ENCODE measurements around the gene PXDC1. TPM values are rescaled to one million over a fixed set of nuclear protein-coding genes. Genes with fewer than 3 reads are reported as not detected.
A peak's percentile ranks its signal among the peaks of the same experiment; 100 is the strongest.

The PXDC1 gene
- total RNA-seq, 1 donor from 2014 or later, result 0.30 TPM

DNA sequence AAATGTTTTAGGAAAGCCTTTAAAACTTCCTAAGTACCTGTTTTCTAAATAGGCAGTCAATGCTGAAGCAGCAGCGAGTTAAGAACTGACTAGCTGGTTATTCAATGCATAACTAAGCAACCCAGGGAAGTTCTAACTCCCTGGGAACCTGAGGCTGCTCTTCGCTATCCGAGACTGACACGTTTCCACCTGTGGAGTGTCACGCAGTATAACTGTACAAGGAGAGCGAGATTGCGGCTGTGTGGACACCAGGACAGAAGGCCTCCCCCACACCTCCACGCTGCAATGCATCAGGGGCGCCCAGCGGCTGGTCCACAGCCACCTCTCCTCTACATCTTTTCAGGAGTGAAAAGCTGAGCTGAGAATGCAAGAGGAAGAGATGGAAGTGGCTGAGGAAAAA is 8.0 kb downstream of the PXDC1 start:
- peaks cover 30% of the 10 kb centered on the region for H3K27me3 Mint-ChIP-seq
- H3K4me3 Mint-ChIP-seq, result no peak overlapping the region
- no peak overlapping the region for H3K27ac Mint-ChIP-seq
- peaks cover 9% of the 10 kb centered on the region for H3K4me1 Mint-ChIP-seq
- DNase-seq, result no peak
- no peaks in the 10 kb centered on the region for H3K36me3 Mint-ChIP-seq (ENCODE audit: low read depth)
- intact Hi-C loops (cut with micrococcal nuclease), result loop anchor here (2.0 to 10.0 kb wide), 5 partner anchors 143 to 1191 kb away; no protein-coding TSS in a partner anchor
- H3K9me3 Mint-ChIP-seq, result no peaks in the 10 kb centered on the region

GRCh38 chr6:3742426-3743344 is 8.8 kb downstream of the PXDC1 start:
- H3K27ac Mint-ChIP-seq, result peak overlapping the region; percentile 34
- H3K27me3 Mint-ChIP-seq, result peaks cover 22% of the 10 kb centered on the region
- H3K4me3 Mint-ChIP-seq, result peak overlapping the region; percentile 52
- intact Hi-C loops (cut with micrococcal nuclease), result loop anchor here (1.0 to 10.0 kb wide), 8 partner anchors 144 to 1192 kb away; no protein-coding TSS in a partner anchor
- no peaks in the 10 kb centered on the region for H3K9me3 Mint-ChIP-seq
- H3K4me1 Mint-ChIP-seq, result peaks cover 9% of the 10 kb centered on the region
- peak; percentile 96 for DNase-seq
- H3K36me3 Mint-ChIP-seq (ENCODE audit: low read depth), result no peaks in the 10 kb centered on the region

GRCh38 chr6:3742076-3742425 is 9.5 kb downstream of the PXDC1 start:
- Mint-ChIP-seq H3K27me3 (peaks cover 16% of the 10 kb centered on the region), H3K4me3 (peak overlapping the region; percentile 15), H3K36me3 (ENCODE audit: low read depth) (no peaks in the 10 kb centered on the region), H3K27ac (no peak overlapping the region), H3K9me3 (no peaks in the 10 kb centered on the region), H3K4me1 (peaks cover 9% of the 10 kb centered on the region)
- intact Hi-C loops (cut with micrococcal nuclease), result loop anchor here (1.0 to 10.0 kb wide), 8 partner anchors 145 to 1193 kb away; no protein-coding TSS in a partner anchor
- no peak for DNase-seq

GRCh38 chr6:3741477-3741871 is 10.0 kb downstream of the PXDC1 start:
- H3K4me1 Mint-ChIP-seq, result peaks cover 9% of the 10 kb centered on the region
- peaks cover 16% of the 10 kb centered on the region for H3K27me3 Mint-ChIP-seq
- DNase-seq, result no peak
- intact Hi-C loops (cut with micrococcal nuclease), result loop anchor here (5.0 to 10.0 kb wide), 3 partner anchors 266 to 1193 kb away; no protein-coding TSS in a partner anchor
- no peaks in the 10 kb centered on the region for H3K9me3 Mint-ChIP-seq
- H3K27ac Mint-ChIP-seq, result no peak overlapping the region
- H3K36me3 Mint-ChIP-seq (ENCODE audit: low read depth), result no peaks in the 10 kb centered on the region
- H3K4me3 Mint-ChIP-seq, result no peak overlapping the region

DNA sequence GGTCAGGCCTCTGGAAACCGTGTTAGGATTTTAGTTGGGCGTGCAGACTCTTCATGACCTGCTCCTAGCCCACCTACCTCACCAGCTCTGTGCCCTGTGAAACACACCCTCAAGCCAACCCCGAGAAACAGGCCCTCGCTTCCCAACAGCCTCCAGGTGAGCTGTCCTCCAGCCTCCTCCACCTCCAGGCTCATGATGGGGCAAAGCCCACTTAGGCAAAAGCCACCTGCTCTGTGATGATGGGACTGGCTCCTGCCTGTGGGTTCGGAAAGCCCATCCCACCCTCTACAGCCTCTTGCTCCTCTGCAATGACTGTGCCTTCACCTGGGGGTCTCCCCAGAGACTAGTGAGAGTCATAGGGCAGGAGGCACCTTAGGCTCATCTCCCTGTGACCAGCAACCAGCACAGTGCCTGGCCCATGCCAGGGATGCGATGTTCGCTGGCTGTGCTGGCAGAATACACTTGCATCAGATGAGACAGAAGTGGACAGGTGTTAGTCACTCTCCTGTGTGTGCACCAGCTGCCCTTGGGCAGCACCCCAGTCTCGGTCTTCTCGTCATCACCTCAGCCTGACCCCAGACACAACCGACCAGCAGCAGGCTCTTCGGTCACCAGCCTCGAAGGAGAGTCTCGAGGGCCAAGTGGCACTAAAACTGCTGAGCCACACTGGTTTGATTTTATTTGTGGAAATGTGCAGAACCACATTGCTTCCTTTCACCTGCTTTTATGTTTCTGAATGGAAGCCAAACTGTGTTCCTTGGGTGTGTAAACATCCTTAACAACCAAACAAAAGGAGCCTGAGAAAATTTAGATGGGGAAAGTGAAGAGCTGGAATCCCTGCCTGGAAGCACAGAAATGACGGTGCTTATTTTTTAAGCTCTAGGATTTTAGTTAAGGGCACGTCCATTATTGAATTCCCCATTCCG is 10.7 kb downstream of the PXDC1 start:
- Mint-ChIP-seq H3K4me1 (peaks cover 9% of the 10 kb centered on the region), H3K9me3 (no peaks in the 10 kb centered on the region), H3K27ac (no peak overlapping the region), H3K36me3 (ENCODE audit: low read depth) (no peaks in the 10 kb centered on the region), H3K4me3 (no peak overlapping the region), H3K27me3 (peaks cover 16% of the 10 kb centered on the region)
- no peak for DNase-seq
- intact Hi-C loops (cut with micrococcal nuclease), result loop anchor here (5.0 to 10.0 kb wide), 3 partner anchors 266 to 1194 kb away; no protein-coding TSS in a partner anchor

DNA sequence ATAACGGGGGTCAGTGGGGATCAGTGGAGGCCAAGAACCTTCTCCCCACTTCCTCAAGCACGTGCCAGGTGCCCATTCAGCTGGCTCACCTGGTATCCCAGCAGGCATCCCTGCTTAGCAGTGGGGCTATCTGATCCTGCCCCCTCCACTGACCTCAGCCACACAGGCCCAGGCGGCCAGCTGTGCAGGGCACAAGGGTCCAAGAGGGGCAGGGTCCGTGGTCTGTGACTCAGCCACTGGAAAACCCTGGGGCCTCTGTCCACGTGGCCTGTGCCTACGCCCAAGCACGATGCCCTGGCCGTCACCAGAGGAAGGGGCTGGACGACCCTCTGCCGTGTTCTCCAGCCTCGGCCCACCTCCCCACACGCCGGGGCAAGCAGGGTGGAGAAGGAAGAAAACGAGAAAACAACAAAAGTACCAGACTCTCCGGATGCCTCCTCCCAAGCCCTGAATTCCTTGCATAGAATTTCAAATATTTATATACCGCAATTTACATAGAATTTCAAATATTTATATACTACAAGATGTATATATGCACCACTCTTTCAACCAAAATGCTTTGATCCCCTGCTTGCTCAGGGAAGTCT is 12.1 kb downstream of the PXDC1 start:
- Mint-ChIP-seq H3K27me3 (peaks cover 16% of the 10 kb centered on the region), H3K4me3 (no peak overlapping the region), H3K9me3 (no peaks in the 10 kb centered on the region), H3K27ac (no peak overlapping the region), H3K4me1 (peaks cover 9% of the 10 kb centered on the region), H3K36me3 (ENCODE audit: low read depth) (no peaks in the 10 kb centered on the region)
- no peak for DNase-seq
- intact Hi-C loops (cut with micrococcal nuclease), result no loop called here

DNA sequence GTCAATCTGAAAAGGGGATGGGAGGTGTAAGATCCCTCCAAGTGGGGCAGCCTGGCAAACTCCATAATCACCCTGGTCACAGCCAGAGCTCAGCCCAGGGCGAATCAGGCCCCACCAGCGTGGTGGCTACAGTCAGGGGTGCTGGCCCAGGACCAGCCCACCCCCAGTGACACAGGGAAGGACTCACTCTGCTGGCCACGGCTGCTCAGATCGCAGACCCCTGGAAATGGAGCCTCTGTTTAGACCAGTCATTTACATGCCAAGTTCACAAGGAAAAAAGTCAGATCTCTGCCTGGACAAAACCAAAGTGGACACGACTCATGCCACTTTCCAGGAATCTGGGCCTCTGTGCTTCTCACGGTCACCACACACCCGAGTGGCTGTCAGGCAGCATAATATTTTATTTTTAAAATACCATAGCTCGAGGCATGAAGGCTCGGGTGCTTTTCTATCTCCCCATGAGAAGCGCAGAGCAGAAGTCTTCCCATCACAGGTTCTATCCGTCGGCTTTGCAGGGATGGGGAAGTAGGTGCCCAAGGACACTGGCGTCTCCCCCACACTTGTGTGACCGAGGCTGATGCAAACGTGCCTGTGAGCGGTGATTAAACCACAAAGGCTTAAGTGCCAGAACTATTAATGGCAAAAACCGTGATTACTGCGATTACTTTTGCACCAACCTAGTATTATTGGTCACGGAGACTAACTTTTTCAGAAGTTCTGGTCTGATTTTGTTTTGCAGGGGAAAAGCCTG is 13.0 kb downstream of the PXDC1 start:
- Mint-ChIP-seq H3K4me3 (no peak overlapping the region), H3K27me3 (peaks cover 16% of the 10 kb centered on the region), H3K9me3 (no peaks in the 10 kb centered on the region), H3K4me1 (peaks cover 9% of the 10 kb centered on the region), H3K36me3 (ENCODE audit: low read depth) (no peaks in the 10 kb centered on the region), H3K27ac (no peak overlapping the region)
- no peak for DNase-seq
- intact Hi-C loops (cut with micrococcal nuclease), result no loop called here

- Mint-ChIP-seq H3K36me3 (ENCODE audit: low read depth) (no peaks in the 10 kb centered on the region), H3K4me3 (no peak overlapping the region), H3K4me1 (peaks cover 4% of the 10 kb centered on the region), H3K27ac (no peak overlapping the region), H3K27me3 (peaks cover 16% of the 10 kb centered on the region), H3K9me3 (no peaks in the 10 kb centered on the region)
- DNase-seq, result no peak
- intact Hi-C loops (cut with micrococcal nuclease), result no loop called here
Measured at GRCh38 chr6:3737831-3738210, 13.7 kb downstream of the PXDC1 start.

GRCh38 chr6:3737149-3737830 is 14.2 kb downstream of the PXDC1 start:
- DNase-seq, result no peak
- peaks cover 18% of the 10 kb centered on the region for H3K27me3 Mint-ChIP-seq
- peaks cover 4% of the 10 kb centered on the region for H3K4me1 Mint-ChIP-seq
- H3K36me3 Mint-ChIP-seq (ENCODE audit: low read depth), result no peaks in the 10 kb centered on the region
- H3K27ac Mint-ChIP-seq, result no peak overlapping the region
- no peaks in the 10 kb centered on the region for H3K9me3 Mint-ChIP-seq
- no peak overlapping the region for H3K4me3 Mint-ChIP-seq
- intact Hi-C loops (cut with micrococcal nuclease), result no loop called here

GRCh38 chr6:3735029-3735605 is 16.4 kb downstream of the PXDC1 start:
- no peaks in the 10 kb centered on the region for H3K36me3 Mint-ChIP-seq (ENCODE audit: low read depth)
- H3K27ac Mint-ChIP-seq, result no peak overlapping the region
- intact Hi-C loops (cut with micrococcal nuclease), result no loop called here
- H3K9me3 Mint-ChIP-seq, result no peaks in the 10 kb centered on the region
- H3K4me1 Mint-ChIP-seq, result peaks cover 2% of the 10 kb centered on the region
- no peak for DNase-seq
- no peak overlapping the region for H3K4me3 Mint-ChIP-seq
- H3K27me3 Mint-ChIP-seq, result peaks cover 9% of the 10 kb centered on the region

GRCh38 chr6:3734023-3734422 is 17.5 kb downstream of the PXDC1 start:
- no peaks in the 10 kb centered on the region for H3K36me3 Mint-ChIP-seq (ENCODE audit: low read depth)
- intact Hi-C loops (cut with micrococcal nuclease), result no loop called here

GRCh38 chr6:3733321-3733925 is 18.1 kb downstream of the PXDC1 start:
- Mint-ChIP-seq H3K27ac (no peak overlapping the region), H3K27me3 (peaks cover 9% of the 10 kb centered on the region), H3K9me3 (no peaks in the 10 kb centered on the region), H3K4me3 (no peak overlapping the region), H3K4me1 (peaks cover 2% of the 10 kb centered on the region), H3K36me3 (ENCODE audit: low read depth) (no peaks in the 10 kb centered on the region)
- no peak for DNase-seq
- intact Hi-C loops (cut with micrococcal nuclease), result loop anchor here (2.0 kb wide), 1 partner anchor 607 kb away; no protein-coding TSS in a partner anchor

More at GRCh38 chr6:3734023-3734422, 17.5 kb downstream of the PXDC1 start:
- Mint-ChIP-seq H3K4me3 (no peak overlapping the region), H3K27ac (no peak overlapping the region), H3K9me3 (no peaks in the 10 kb centered on the region), H3K4me1 (peaks cover 2% of the 10 kb centered on the region), H3K27me3 (peaks cover 9% of the 10 kb centered on the region)
- no peak for DNase-seq

Data from activated CD4-positive, alpha-beta T cell treated with anti-CD3 and anti-CD28 coated beads, Interleukin-2, amount 10 ng/mL, durations not matched to agents 24 days and 14 days (primary cell).